HepG2 (cell line): ENCODE data around the gene ATG7. TPM values are rescaled to one million over a fixed set of nuclear protein-coding genes. Genes with fewer than 3 reads are reported as not detected.

Experiments
- ATAC-seq: fragments of 200-7000 bp; cut with Tn5 transposase; 3 replicates; pipeline ENCODE4 v1.9.1; 2020; ENCODE audit warnings: mild to moderate bottlenecking, moderate library complexity
- BruUV-seq: library from RNA; stranded (reverse); fragments of 400-500 nt; replicated peaks from 2 replicates; lab custom pipeline; 2021; lab: Mats Ljungman, UMichigan
- CTCF ChIA-PET: fragments of 300-600 bp; formaldehyde crosslinking; extraction: SDS; loops from one replicate; lab custom pipeline; 2021; ENCODE audit warnings: low total read pairs, inconsistent platforms, low intra/inter-chr PET ratio; lab: Yijun Ruan, JAX
- POLR2A ChIA-PET: fragments of 350-600 bp; sonication (Branson Sonifier 250); formaldehyde crosslinking; loops from one replicate; lab custom pipeline; 2020; ENCODE audit warnings: antibody characterized with exemption, inconsistent platforms; lab: Yijun Ruan, JAX
- DNase-seq: peaks from one replicate; pipeline ENCODE4 v3.0.0-alpha.2; 2015; ENCODE audit warnings: low spot score
- FAIRE-seq: peaks from 3 replicates; lab custom pipeline; 2011; peaks lifted over from hg19 to GRCh38; lab: Jason Lieb, UNC
- H2AFZ ChIP-seq: one replicate; pipeline ENCODE4 v1.6.1; 2011; ENCODE audit warnings: low read length, inconsistent platforms
- H3K27ac ChIP-seq: fragments of 300-600 bp; 3 replicates; pipeline ENCODE4 v1.8.0; 2011; ENCODE audit warnings: mixed run types, mild to moderate bottlenecking, mixed read lengths, low read length, inconsistent platforms; ENCODE audit not compliant: insufficient read depth; ENCODE audit errors: extremely low read length
- H3K27me3 ChIP-seq, 2 experiments: fragments of 200-600 bp in 1 of 2; 2 replicates in 1 of 2; 3 replicates in 1 of 2; pipeline versions ENCODE4 v1.6.0 to v1.8.0; 2011; ENCODE audit warnings: low read length in 2 of 2, mild to moderate bottlenecking in 2 of 2, moderate library complexity in 2 of 2, inconsistent platforms in 1 of 2; ENCODE audit not compliant: insufficient read depth in 2 of 2, control insufficient read depth in 1 of 2
- H3K36me3 ChIP-seq, 2 experiments: fragments of 200-600 bp in 1 of 2; replicated peaks in 1 of 2; 2 replicates in 1 of 2; 3 replicates in 1 of 2; pipeline versions ENCODE4 v1.5.1 to v1.8.0; 2011; ENCODE audit warnings: low read length in 2 of 2, inconsistent platforms in 1 of 2; ENCODE audit not compliant: insufficient read depth in 2 of 2, control insufficient read depth in 1 of 2
- H3K4me1 ChIP-seq: 2 replicates; pipeline ENCODE4 v1.5.1; 2012; ENCODE audit warnings: low read length, inconsistent platforms; ENCODE audit not compliant: insufficient read depth
- H3K4me2 ChIP-seq: 2 replicates; pipeline ENCODE4 v1.6.0; 2011; ENCODE audit warnings: low read depth, low read length, inconsistent platforms
- H3K4me3 ChIP-seq, 3 experiments: fragments of 200-600 bp in 1 of 3; sonication (generic), shearing (Covaris generic) in 1 of 3; replicated peaks in 1 of 3; 2 replicates each; pipeline ENCODE4 v1.5.1; 2011 to 2016; ENCODE audit warnings: low read length in 3 of 3, inconsistent platforms in 2 of 3, low read depth in 2 of 3, mild to moderate bottlenecking in 2 of 3, control low read depth in 1 of 3, mixed read lengths in 1 of 3; ENCODE audit not compliant: insufficient read depth in 1 of 3
- H3K79me2 ChIP-seq: one replicate; pipeline ENCODE4 v1.6.1; 2011; ENCODE audit warnings: low read length, inconsistent platforms; ENCODE audit not compliant: insufficient read depth
- H3K9ac ChIP-seq: 2 replicates; pipeline ENCODE4 v1.6.0; 2011; ENCODE audit warnings: mild to moderate bottlenecking, low read depth, low read length, inconsistent platforms; ENCODE audit not compliant: insufficient read depth
- H3K9me3 ChIP-seq: 2 replicates; pipeline ENCODE4 v1.5.1; 2012; ENCODE audit warnings: mild to moderate bottlenecking, low read length
- H4K20me1 ChIP-seq: 2 replicates; pipeline ENCODE4 v1.6.0; 2011; ENCODE audit warnings: inconsistent platforms, mild to moderate bottlenecking, low read length, moderate library complexity; ENCODE audit not compliant: insufficient read depth
- ARHGAP35 ChIP-seq: sonication (generic); formaldehyde crosslinking; IDR thresholded peaks from 2 replicates; pipeline ENCODE4 v1.9.0; 2022; ENCODE audit warnings: mild to moderate bottlenecking, inconsistent platforms, moderate library complexity, missing genetic modification reagents, borderline replicate concordance
- CHD4 ChIP-seq: fragments of 200-600 bp; sonication (generic); IDR thresholded peaks from 2 replicates; pipeline ENCODE4 v1.7.0; 2017; ENCODE audit warnings: mild to moderate bottlenecking, low read length, borderline replicate concordance
- FOSL2 ChIP-seq: sonication (generic); formaldehyde crosslinking; IDR thresholded peaks from 2 replicates; pipeline ENCODE4 v1.4.0; 2020; ENCODE audit warnings: missing genetic modification reagents
- GTF3A ChIP-seq: sonication (generic); formaldehyde crosslinking; conservative IDR thresholded peaks from 2 replicates; pipeline ENCODE4 v1.4.0; 2020; ENCODE audit warnings: mild to moderate bottlenecking, missing genetic modification reagents
- HBP1 ChIP-seq: IDR thresholded peaks from 2 replicates; pipeline ENCODE4 v1.6.1; 2016; ENCODE audit warnings: low read depth, control low read depth
- LCORL ChIP-seq, 2 experiments: fragments of 450-650 bp in 1 of 2; sonication (generic) in 1 of 2; formaldehyde crosslinking in 1 of 2; IDR thresholded peaks; 2 replicates each; pipeline versions ENCODE4 v1.5.0 to v1.6.1; 2017 to 2020; ENCODE audit warnings: antibody characterized with exemption in 1 of 2, missing genetic modification reagents in 1 of 2
- ONECUT2 ChIP-seq: sonication (generic); formaldehyde crosslinking; IDR thresholded peaks from 2 replicates; pipeline ENCODE4 v1.4.0; 2020; ENCODE audit warnings: missing genetic modification reagents
- RBM39 ChIP-seq: fragments of 200-400 bp; formaldehyde crosslinking; IDR thresholded peaks from one replicate; pipeline ENCODE4 v1.6.1; 2018; ENCODE audit warnings: antibody characterized with exemption, mild to moderate bottlenecking, low read depth, low read length; ENCODE audit not compliant: poor library complexity, severe bottlenecking
- SMYD3 ChIP-seq: sonication (generic); formaldehyde crosslinking; IDR thresholded peaks from 2 replicates; pipeline ENCODE4 v1.8.1; 2023; ENCODE audit warnings: mild to moderate bottlenecking, missing genetic modification reagents
- STAT5B ChIP-seq: sonication (generic); formaldehyde crosslinking; IDR thresholded peaks from 2 replicates; pipeline ENCODE4 v1.4.0; 2020; ENCODE audit warnings: missing genetic modification reagents
- WIZ ChIP-seq: sonication (generic); formaldehyde crosslinking; IDR thresholded peaks from 2 replicates; pipeline ENCODE4 v1.5.1; 2020; ENCODE audit warnings: mild to moderate bottlenecking, missing genetic modification reagents
- YEATS2 ChIP-seq: sonication (generic); formaldehyde crosslinking; IDR thresholded peaks from 2 replicates; pipeline ENCODE4 v1.4.0; 2020; ENCODE audit warnings: missing genetic modification reagents, borderline replicate concordance
- ZFP90 ChIP-seq: sonication (generic); formaldehyde crosslinking; IDR thresholded peaks from 2 replicates; pipeline ENCODE4 v1.8.0; 2022; ENCODE audit warnings: missing genetic modification reagents, mild to moderate bottlenecking, inconsistent platforms, borderline replicate concordance
- ZNF280D ChIP-seq: sonication (generic); formaldehyde crosslinking; IDR thresholded peaks from 2 replicates; pipeline ENCODE4 v1.5.1; 2020; ENCODE audit warnings: mild to moderate bottlenecking, missing genetic modification reagents
- ZNF282 ChIP-seq: fragments of 450-650 bp; IDR thresholded peaks from 2 replicates; pipeline ENCODE4 v1.6.1; 2018; ENCODE audit not compliant: partially characterized antibody
- ZNF335 ChIP-seq: sonication (generic); formaldehyde crosslinking; IDR thresholded peaks from 2 replicates; pipeline ENCODE4 v1.4.0; 2020; ENCODE audit warnings: missing genetic modification reagents
- ZNF512B ChIP-seq: sonication (generic); formaldehyde crosslinking; IDR thresholded peaks from 2 replicates; pipeline ENCODE4 v1.5.1; 2020; ENCODE audit warnings: missing genetic modification reagents, mild to moderate bottlenecking, borderline replicate concordance
- ZNF790 ChIP-seq: sonication (generic); formaldehyde crosslinking; IDR thresholded peaks from 2 replicates; pipeline ENCODE4 v1.8.0; 2022; ENCODE audit warnings: missing genetic modification reagents, mild to moderate bottlenecking, borderline replicate concordance
- ZNF792 ChIP-seq: IDR thresholded peaks from 2 replicates; pipeline ENCODE4 v1.6.1; 2016
- ZSCAN22 ChIP-seq: sonication (generic); formaldehyde crosslinking; IDR thresholded peaks from 2 replicates; pipeline ENCODE4 v1.4.0; 2020; ENCODE audit warnings: mild to moderate bottlenecking, missing genetic modification reagents
- WGBS: methylation state at CpG from one replicate; pipeline ENCODE4 v1.1.6; 2017; ENCODE audit warnings: low lambda C conversion rate; 5-methylcytosine and 5-hydroxymethylcytosine counted together
- in situ Hi-C: cut with HindIII; loops from 2 replicates; pipeline ENCODE4 v1.10.0; 2017; ENCODE audit warnings: low pct_unique_long_range_greater_than_20kb; ENCODE audit not compliant: extremely low pct_ligation_motif_present
- intact Hi-C: fragments of 100-400 bp; cut with micrococcal nuclease; formaldehyde crosslinking; loops from one replicate; pipeline ENCODE4 v1.10.0; 2022; ENCODE audit not compliant: unreplicated experiment
- polyA plus RNA-seq, 8 experiments: library from polyadenylated mRNA; depleted of rRNA in 3 of 8; stranded (reverse) in 7 of 8; unstranded in 1 of 8; fragments of >200 nt; fragmentation: Illumina TruSeq in 4 of 8; extraction: Trizol in 4 of 8; gene quantifications; 2 replicates each; pipeline versions ENCODE4 v1.2.1 to v1.2.3, GENCODE V29; 2011 to 2016; ENCODE audit warnings: low read depth in 4 of 8, missing spikeins in 1 of 8, mixed read lengths in 1 of 8; ENCODE audit not compliant: insufficient read depth in 1 of 8
- total RNA-seq, 5 experiments: library from RNA; depleted of rRNA; stranded (reverse); fragments of >200 nt; fragmentation: Illumina TruSeq; extraction: Trizol; gene quantifications; 2 replicates each; pipeline ENCODE4 v1.2.3, GENCODE V29; 2016; ENCODE audit warnings: low read depth in 1 of 5

The ATG7 gene
- total and polyA plus RNA-seq, 2 of the 13 experiments (the other 11 are each of a cell fraction or from before 2014, with no cell fraction given): 7.8 to 22.1 TPM

GRCh38 chr3:11356269-11356668 is 84.1 kb downstream of the ATG7 start:
- H3K4me3 ChIP-seq: no peak overlapping the region
- WGBS: 93% methylated on average over 1 of the region's 1 CpG
- ATAC-seq: no peak
- H3K27ac ChIP-seq: no peak overlapping the region
- no peaks in the 10 kb centered on the region for H3K79me2 ChIP-seq
- TF ChIP-seq SMYD3 (CRISPR knock-in tag): no peak
- TF ChIP-seq CHD4: no peak
- no peak for TF ChIP-seq STAT5B (CRISPR knock-in tag)
- no peak for TF ChIP-seq YEATS2 (CRISPR knock-in tag)
- TF ChIP-seq WIZ (CRISPR knock-in tag): no peak
- no peak for TF ChIP-seq FOSL2 (CRISPR knock-in tag)
- TF ChIP-seq ZNF335 (CRISPR knock-in tag): no peak
- no peak for TF ChIP-seq GTF3A (CRISPR knock-in tag)
- TF ChIP-seq ZNF512B: no peak
- TF ChIP-seq ONECUT2 (CRISPR knock-in tag): no peak
- no peak for TF ChIP-seq HBP1 (CRISPR knock-in tag)
- no peak for TF ChIP-seq ZNF792 (CRISPR knock-in tag)
- TF ChIP-seq ZFP90: no peak
- TF ChIP-seq ZNF280D (CRISPR knock-in tag): no peak
- TF ChIP-seq ARHGAP35 (CRISPR knock-in tag): no peak
- TF ChIP-seq ZSCAN22 (CRISPR knock-in tag): no peak
- TF ChIP-seq ZNF790 (CRISPR knock-in tag): no peak
- no peak for TF ChIP-seq LCORL (IDR thresholded peaks at IDR 0.05)
- TF ChIP-seq LCORL (CRISPR knock-in tag; IDR thresholded peaks at IDR 0.05): no peak
- TF ChIP-seq ZNF282: no peak
- no peak for TF ChIP-seq RBM39
- TF ChIP-seq, all 625 proteins: peak for 0
- Histone ChIP-seq H3K9me3 (no peaks in the 10 kb centered on the region), H3K9ac (no peak overlapping the region), H3K4me1 (no peaks in the 10 kb centered on the region), H4K20me1 (no peaks in the 10 kb centered on the region), H3K4me2 (no peak overlapping the region), H3K36me3 (peaks cover 3 to 10% of the 10 kb centered on the region in 2 experiments; a peak in 3 of 5 replicates), H2AFZ (no peak overlapping the region), H3K27me3 (no peaks in the 10 kb centered on the region)
- FAIRE-seq (no peak), DNase-seq (no peak)
- BruUV-seq: no TSS peak
- intact Hi-C loops (no loop called here), in situ Hi-C loops (no loop called here)
- ChIA-PET CTCF (no interaction called here), POLR2A (no interaction called here)
